MM.1S (cell line): ENCODE data around the gene DHRS7.

ENCODE experiments used
- DNase-seq: peaks from one replicate; pipeline ENCODE4 v3.0.0-alpha.2; 2015
- H2AFZ ChIP-seq: fragments of 300-600 bp; sonication (generic); 2 replicates; pipeline ENCODE4 v1.6.0; 2016; ENCODE audit warnings: antibody characterized with exemption, low read length
- H3F3A ChIP-seq: fragments of 300-600 bp; sonication (generic); 2 replicates; pipeline ENCODE4 v1.6.1; 2016; ENCODE audit warnings: mild to moderate bottlenecking, antibody characterized with exemption, low read length, moderate library complexity, mixed read lengths; ENCODE audit not compliant: insufficient read depth
- H3K27ac ChIP-seq: fragments of 300-600 bp; sonication (generic); 2 replicates; pipeline ENCODE4 v1.5.1; 2016; ENCODE audit warnings: mild to moderate bottlenecking, low read length
- H3K27me3 ChIP-seq: fragments of 300-600 bp; sonication (generic); replicated peaks from 2 replicates; pipeline ENCODE4 v1.6.0; 2016; ENCODE audit warnings: low read length; ENCODE audit not compliant: insufficient read depth
- H3K36me3 ChIP-seq: fragments of 300-600 bp; sonication (generic); replicated peaks from 2 replicates; pipeline ENCODE4 v1.6.1; 2016; ENCODE audit warnings: mild to moderate bottlenecking, low read length, mixed read lengths; ENCODE audit not compliant: insufficient read depth
- H3K4me1 ChIP-seq: fragments of 300-600 bp; sonication (generic); 2 replicates; pipeline ENCODE4 v1.6.1; 2016; ENCODE audit warnings: low read length, mixed read lengths
- H3K4me2 ChIP-seq: fragments of 300-600 bp; sonication (generic); 2 replicates; pipeline ENCODE4 v1.6.0; 2016; ENCODE audit warnings: low read depth, low read length
- H3K4me3 ChIP-seq: fragments of 300-600 bp; sonication (generic); 2 replicates; pipeline ENCODE4 v1.5.1; 2016; ENCODE audit warnings: low read length, mixed read lengths
- H3K79me2 ChIP-seq: fragments of 300-600 bp; sonication (generic); 2 replicates; pipeline ENCODE4 v1.6.1; 2016; ENCODE audit warnings: mixed run types, low read length, mixed read lengths
- H3K9ac ChIP-seq: fragments of 300-600 bp; sonication (generic); 2 replicates; pipeline ENCODE4 v1.6.1; 2016; ENCODE audit warnings: low read length, mixed read lengths
- H3K9me2 ChIP-seq: fragments of 300-600 bp; sonication (generic); replicated peaks from 2 replicates; pipeline ENCODE4 v1.6.1; 2016; ENCODE audit warnings: mild to moderate bottlenecking, low read length, mixed read lengths; ENCODE audit not compliant: insufficient read depth
- H3K9me3 ChIP-seq: fragments of 300-600 bp; sonication (generic); replicated peaks from 2 replicates; pipeline ENCODE4 v1.6.1; 2016; ENCODE audit warnings: mild to moderate bottlenecking, low read length, mixed read lengths; ENCODE audit not compliant: insufficient read depth
- H4K20me1 ChIP-seq: fragments of 300-600 bp; sonication (generic); 2 replicates; pipeline ENCODE4 v1.6.1; 2016; ENCODE audit warnings: mild to moderate bottlenecking, low read length, moderate library complexity, mixed read lengths; ENCODE audit not compliant: insufficient read depth
- EZH2 ChIP-seq: fragments of 300-600 bp; sonication (generic); optimal IDR thresholded peaks from 2 replicates; pipeline ENCODE3; 2017; ENCODE audit warnings: low read depth, mild to moderate bottlenecking, antibody characterized with exemption, low read length, mixed read lengths
- EZH2phosphoT487 ChIP-seq: fragments of 300-600 bp; sonication (generic); IDR thresholded peaks from 2 replicates; pipeline ENCODE4 v1.6.1; 2018; ENCODE audit warnings: antibody characterized with exemption, low read length
- TF ChIP-seq, protein P1 (sequence below): fragments of 300-600 bp; sonication (generic); IDR thresholded peaks from 2 replicates; pipeline ENCODE4 v1.5.1; 2016; ENCODE audit warnings: antibody characterized with exemption, low read length, mixed read lengths

DHRS7 gene

GRCh38 chr14:60094306-60094897, 70.8 kb downstream of the DHRS7 start:
- Histone ChIP-seq H3K9ac (no peak overlapping the region), H3K4me3 (no peak overlapping the region)
- no peak for DNase-seq

More at GRCh38 chr14:60094306-60094897, 70.8 kb downstream of the DHRS7 start:
- Histone ChIP-seq H3K27me3 (no peaks in the 10 kb centered on the region), H4K20me1 (no peaks in the 10 kb centered on the region), H3K79me2 (peaks cover 42% of the 10 kb centered on the region), H3K27ac (no peak overlapping the region), H3K4me2 (no peak overlapping the region; the same call in 1 of the 2 replicates), H3K4me1 (peaks cover 7% of the 10 kb centered on the region), H2AFZ (no peak overlapping the region), H3K9me2 (no peaks in the 10 kb centered on the region), H3K36me3 (no peaks in the 10 kb centered on the region), H3K9me3 (no peaks in the 10 kb centered on the region), H3F3A (peaks cover 9% of the 10 kb centered on the region; the same call in 1 of the 2 replicates)
- TF ChIP-seq, protein P1, sequence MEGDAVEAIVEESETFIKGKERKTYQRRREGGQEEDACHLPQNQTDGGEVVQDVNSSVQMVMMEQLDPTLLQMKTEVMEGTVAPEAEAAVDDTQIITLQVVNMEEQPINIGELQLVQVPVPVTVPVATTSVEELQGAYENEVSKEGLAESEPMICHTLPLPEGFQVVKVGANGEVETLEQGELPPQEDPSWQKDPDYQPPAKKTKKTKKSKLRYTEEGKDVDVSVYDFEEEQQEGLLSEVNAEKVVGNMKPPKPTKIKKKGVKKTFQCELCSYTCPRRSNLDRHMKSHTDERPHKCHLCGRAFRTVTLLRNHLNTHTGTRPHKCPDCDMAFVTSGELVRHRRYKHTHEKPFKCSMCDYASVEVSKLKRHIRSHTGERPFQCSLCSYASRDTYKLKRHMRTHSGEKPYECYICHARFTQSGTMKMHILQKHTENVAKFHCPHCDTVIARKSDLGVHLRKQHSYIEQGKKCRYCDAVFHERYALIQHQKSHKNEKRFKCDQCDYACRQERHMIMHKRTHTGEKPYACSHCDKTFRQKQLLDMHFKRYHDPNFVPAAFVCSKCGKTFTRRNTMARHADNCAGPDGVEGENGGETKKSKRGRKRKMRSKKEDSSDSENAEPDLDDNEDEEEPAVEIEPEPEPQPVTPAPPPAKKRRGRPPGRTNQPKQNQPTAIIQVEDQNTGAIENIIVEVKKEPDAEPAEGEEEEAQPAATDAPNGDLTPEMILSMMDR = no peak
- TF ChIP-seq EZH2 (no peak), EZH2phosphoT487 (no peak)
